ENCODE results near the gene F7.

F7 gene

DNA sequence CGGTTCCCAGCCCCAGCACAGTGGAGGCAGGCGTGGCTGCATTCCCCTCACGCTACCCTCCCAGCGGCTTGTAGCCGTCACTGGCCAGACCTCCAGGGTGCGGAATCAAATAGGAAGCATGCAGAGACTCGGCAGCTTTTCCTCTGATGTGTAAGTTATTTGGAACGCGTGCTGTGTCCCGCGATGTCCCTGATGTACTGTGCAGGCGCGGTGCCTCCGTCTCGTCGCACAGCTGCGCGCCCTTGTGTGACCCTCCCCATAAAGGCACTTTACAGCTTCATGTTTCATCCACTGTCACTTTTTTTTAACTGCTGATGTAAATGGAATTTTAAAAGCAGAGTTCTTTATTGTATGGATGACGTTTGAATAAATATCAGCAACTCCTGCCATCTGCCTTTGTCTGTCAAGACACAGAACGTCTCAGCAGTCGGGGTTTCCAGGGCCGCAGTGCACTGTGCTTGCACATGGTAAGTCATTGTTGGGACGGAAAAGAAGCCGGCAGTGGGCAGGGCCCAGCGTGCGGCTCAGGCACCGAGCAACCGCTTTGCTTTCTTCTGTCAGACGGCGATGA, 7.3 kb upstream of the F7 start:
- no peaks in the 10 kb centered on the region for H3K36me3 ChIP-seq (ENCODE audit: control insufficient read depth in 2 of 2, insufficient read depth in 1 of 2, low read length in 2 of 2)
- CTCF ChIA-PET: no interaction called here
- TF ChIP-seq, protein P1, sequence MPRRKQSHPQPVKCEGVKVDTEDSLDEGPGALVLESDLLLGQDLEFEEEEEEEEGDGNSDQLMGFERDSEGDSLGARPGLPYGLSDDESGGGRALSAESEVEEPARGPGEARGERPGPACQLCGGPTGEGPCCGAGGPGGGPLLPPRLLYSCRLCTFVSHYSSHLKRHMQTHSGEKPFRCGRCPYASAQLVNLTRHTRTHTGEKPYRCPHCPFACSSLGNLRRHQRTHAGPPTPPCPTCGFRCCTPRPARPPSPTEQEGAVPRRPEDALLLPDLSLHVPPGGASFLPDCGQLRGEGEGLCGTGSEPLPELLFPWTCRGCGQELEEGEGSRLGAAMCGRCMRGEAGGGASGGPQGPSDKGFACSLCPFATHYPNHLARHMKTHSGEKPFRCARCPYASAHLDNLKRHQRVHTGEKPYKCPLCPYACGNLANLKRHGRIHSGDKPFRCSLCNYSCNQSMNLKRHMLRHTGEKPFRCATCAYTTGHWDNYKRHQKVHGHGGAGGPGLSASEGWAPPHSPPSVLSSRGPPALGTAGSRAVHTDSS (tag by site-specific recombination; IDR thresholded peaks at IDR 0.05): no peak
- TF ChIP-seq GLI2 (tag by site-specific recombination; IDR thresholded peaks at IDR 0.05; ENCODE audit: borderline replicate concordance, low read depth) (no peak), KLF8 (tag by site-specific recombination; IDR thresholded peaks at IDR 0.05) (no peak), ZNF404 (tag by site-specific recombination; IDR thresholded peaks at IDR 0.05) (no peak), GLIS1 (tag by site-specific recombination; IDR thresholded peaks at IDR 0.05) (no peak), ZFP37 (tag by site-specific recombination; IDR thresholded peaks at IDR 0.05) (no peak), ZNF664 (tag by site-specific recombination; IDR thresholded peaks at IDR 0.05) (no peak), ZBTB8A (tag by site-specific recombination; IDR thresholded peaks at IDR 0.05) (no peak), ZNF335 (tag by site-specific recombination; conservative IDR thresholded peaks at IDR 0.05) (no peak), ZNF274 (IDR thresholded peaks at IDR 0.05; ENCODE audit: low read length) (no peak), ZNF274 (tag by site-specific recombination; IDR thresholded peaks at IDR 0.05; ENCODE audit: borderline replicate concordance) (no peak), SP3 (tag by site-specific recombination; IDR thresholded peaks at IDR 0.05) (no peak), KLF9 (tag by site-specific recombination; IDR thresholded peaks at IDR 0.05; ENCODE audit: low read depth) (no peak), WT1 (tag by site-specific recombination; IDR thresholded peaks at IDR 0.05) (no peak), ZNF394 (tag by site-specific recombination; IDR thresholded peaks at IDR 0.05; ENCODE audit: borderline replicate concordance) (no peak)
- POLR2A ChIA-PET: no interaction called here
- H3K27ac ChIP-seq (ENCODE audit: extremely low read depth, low read depth, low read length): no peak overlapping the region
- H3K4me3 ChIP-seq (ENCODE audit: low read depth, low read length): no peak overlapping the region
- no peaks in the 10 kb centered on the region for H3K9me3 ChIP-seq (ENCODE audit: control insufficient read depth, insufficient read depth, low read depth, low read length)
- H3K4me1 ChIP-seq (ENCODE audit: control insufficient read depth, insufficient read depth, low read length): no peaks in the 10 kb centered on the region

DNA sequence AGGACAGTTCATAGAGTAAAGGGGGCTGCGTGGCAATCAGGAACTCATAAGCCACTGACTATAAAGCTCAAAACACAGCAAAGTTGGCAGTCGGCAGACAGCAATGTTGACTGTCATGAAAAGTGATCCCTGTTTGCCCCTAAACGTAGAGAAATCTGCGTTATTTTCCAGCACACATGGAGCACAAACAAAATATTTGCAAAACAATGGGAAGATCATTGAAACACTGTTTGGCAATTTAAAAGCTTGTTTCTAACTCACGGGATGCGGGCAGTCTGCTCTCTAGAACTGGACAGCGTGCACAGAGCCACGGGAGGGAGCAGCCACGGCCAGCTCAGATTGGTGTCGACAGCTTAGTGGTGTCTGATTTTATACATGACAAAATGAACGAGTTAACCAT, 6.4 kb upstream of the F7 start:
- Histone ChIP-seq H3K36me3 (ENCODE audit: control insufficient read depth in 2 of 2, insufficient read depth in 1 of 2, low read length in 2 of 2) (no peaks in the 10 kb centered on the region), H3K4me1 (ENCODE audit: control insufficient read depth, insufficient read depth, low read length) (no peaks in the 10 kb centered on the region), H3K4me3 (ENCODE audit: low read depth, low read length) (no peak overlapping the region), H3K27ac (ENCODE audit: extremely low read depth, low read depth, low read length) (no peak overlapping the region), H3K9me3 (ENCODE audit: control insufficient read depth, insufficient read depth, low read depth, low read length) (no peaks in the 10 kb centered on the region)
- POLR2A ChIA-PET: no interaction called here
- CTCF ChIA-PET: interaction anchor here (0.5 to 2.0 kb wide), 2 partner anchors 14 to 70 kb away, joined by 4 to 5 read pairs; no protein-coding TSS in a partner anchor
- TF ChIP-seq YY2 (tag by site-specific recombination; IDR thresholded peaks at IDR 0.05): no peak
- TF ChIP-seq, protein P2, sequence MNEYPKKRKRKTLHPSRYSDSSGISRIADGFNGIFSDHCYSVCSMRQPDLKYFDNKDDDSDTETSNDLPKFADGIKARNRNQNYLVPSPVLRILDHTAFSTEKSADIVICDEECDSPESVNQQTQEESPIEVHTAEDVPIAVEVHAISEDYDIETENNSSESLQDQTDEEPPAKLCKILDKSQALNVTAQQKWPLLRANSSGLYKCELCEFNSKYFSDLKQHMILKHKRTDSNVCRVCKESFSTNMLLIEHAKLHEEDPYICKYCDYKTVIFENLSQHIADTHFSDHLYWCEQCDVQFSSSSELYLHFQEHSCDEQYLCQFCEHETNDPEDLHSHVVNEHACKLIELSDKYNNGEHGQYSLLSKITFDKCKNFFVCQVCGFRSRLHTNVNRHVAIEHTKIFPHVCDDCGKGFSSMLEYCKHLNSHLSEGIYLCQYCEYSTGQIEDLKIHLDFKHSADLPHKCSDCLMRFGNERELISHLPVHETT (tag by site-specific recombination; IDR thresholded peaks at IDR 0.05): no peak
- no peak for TF ChIP-seq ZNF830 (tag by site-specific recombination; IDR thresholded peaks at IDR 0.05; ENCODE audit: low read depth)
- no peak for TF ChIP-seq KLF16 (tag by site-specific recombination; IDR thresholded peaks at IDR 0.05)
- TF ChIP-seq, protein P3, sequence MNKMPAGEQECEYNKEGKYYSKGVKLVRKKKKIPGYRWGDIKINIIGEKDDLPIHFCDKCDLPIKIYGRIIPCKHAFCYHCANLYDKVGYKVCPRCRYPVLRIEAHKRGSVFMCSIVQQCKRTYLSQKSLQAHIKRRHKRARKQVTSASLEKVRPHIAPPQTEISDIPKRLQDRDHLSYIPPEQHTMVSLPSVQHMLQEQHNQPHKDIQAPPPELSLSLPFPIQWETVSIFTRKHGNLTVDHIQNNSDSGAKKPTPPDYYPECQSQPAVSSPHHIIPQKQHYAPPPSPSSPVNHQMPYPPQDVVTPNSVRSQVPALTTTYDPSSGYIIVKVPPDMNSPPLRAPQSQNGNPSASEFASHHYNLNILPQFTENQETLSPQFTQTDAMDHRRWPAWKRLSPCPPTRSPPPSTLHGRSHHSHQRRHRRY (tag by site-specific recombination; IDR thresholded peaks at IDR 0.05): no peak
- TF ChIP-seq ZNF341 (tag by site-specific recombination; IDR thresholded peaks at IDR 0.05; ENCODE audit: low read depth): no peak
- TF ChIP-seq ZNF146 (tag by site-specific recombination; IDR thresholded peaks at IDR 0.05): no peak
- no peak for TF ChIP-seq ZNF324 (tag by site-specific recombination; IDR thresholded peaks at IDR 0.05)
- TF ChIP-seq ZNF610 (tag by site-specific recombination; IDR thresholded peaks at IDR 0.05; ENCODE audit: borderline replicate concordance): no peak
- TF ChIP-seq, protein P4, sequence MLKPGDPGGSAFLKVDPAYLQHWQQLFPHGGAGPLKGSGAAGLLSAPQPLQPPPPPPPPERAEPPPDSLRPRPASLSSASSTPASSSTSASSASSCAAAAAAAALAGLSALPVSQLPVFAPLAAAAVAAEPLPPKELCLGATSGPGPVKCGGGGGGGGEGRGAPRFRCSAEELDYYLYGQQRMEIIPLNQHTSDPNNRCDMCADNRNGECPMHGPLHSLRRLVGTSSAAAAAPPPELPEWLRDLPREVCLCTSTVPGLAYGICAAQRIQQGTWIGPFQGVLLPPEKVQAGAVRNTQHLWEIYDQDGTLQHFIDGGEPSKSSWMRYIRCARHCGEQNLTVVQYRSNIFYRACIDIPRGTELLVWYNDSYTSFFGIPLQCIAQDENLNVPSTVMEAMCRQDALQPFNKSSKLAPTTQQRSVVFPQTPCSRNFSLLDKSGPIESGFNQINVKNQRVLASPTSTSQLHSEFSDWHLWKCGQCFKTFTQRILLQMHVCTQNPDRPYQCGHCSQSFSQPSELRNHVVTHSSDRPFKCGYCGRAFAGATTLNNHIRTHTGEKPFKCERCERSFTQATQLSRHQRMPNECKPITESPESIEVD (tag by site-specific recombination; IDR thresholded peaks at IDR 0.05): no peak
- TF ChIP-seq, protein P5, sequence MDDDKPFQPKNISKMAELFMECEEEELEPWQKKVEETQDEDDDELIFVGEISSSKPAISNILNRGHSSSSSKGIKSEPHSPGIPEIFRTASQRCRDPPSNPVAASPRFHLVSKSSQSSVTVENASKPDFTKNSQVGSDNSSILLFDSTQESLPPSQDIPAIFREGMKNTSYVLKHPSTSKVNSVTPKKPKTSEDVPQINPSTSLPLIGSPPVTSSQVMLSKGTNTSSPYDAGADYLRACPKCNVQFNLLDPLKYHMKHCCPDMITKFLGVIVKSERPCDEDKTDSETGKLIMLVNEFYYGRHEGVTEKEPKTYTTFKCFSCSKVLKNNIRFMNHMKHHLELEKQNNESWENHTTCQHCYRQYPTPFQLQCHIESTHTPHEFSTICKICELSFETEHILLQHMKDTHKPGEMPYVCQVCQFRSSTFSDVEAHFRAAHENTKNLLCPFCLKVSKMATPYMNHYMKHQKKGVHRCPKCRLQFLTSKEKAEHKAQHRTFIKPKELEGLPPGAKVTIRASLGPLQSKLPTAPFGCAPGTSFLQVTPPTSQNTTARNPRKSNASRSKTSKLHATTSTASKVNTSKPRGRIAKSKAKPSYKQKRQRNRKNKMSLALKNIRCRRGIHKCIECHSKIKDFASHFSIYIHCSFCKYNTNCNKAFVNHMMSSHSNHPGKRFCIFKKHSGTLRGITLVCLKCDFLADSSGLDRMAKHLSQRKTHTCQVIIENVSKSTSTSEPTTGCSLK (tag by site-specific recombination; IDR thresholded peaks at IDR 0.05): no peak
- TF ChIP-seq, protein P6, sequence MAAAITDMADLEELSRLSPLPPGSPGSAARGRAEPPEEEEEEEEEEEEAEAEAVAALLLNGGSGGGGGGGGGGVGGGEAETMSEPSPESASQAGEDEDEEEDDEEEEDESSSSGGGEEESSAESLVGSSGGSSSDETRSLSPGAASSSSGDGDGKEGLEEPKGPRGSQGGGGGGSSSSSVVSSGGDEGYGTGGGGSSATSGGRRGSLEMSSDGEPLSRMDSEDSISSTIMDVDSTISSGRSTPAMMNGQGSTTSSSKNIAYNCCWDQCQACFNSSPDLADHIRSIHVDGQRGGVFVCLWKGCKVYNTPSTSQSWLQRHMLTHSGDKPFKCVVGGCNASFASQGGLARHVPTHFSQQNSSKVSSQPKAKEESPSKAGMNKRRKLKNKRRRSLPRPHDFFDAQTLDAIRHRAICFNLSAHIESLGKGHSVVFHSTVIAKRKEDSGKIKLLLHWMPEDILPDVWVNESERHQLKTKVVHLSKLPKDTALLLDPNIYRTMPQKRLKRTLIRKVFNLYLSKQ (tag by site-specific recombination; IDR thresholded peaks at IDR 0.05; ENCODE audit: borderline replicate concordance): no peak
- TF ChIP-seq EGR2 (tag by site-specific recombination; IDR thresholded peaks at IDR 0.05; ENCODE audit: low read depth): no peak

All from HEK293 (cell line).